ENCODE results near the gene CYTL1.
"Not testable (repeated sequence)": the region's sequence is repeated elsewhere in the genome, so short reads cannot be mapped to it uniquely, and the experiment has no call there.

Gene CYTL1

DNA sequence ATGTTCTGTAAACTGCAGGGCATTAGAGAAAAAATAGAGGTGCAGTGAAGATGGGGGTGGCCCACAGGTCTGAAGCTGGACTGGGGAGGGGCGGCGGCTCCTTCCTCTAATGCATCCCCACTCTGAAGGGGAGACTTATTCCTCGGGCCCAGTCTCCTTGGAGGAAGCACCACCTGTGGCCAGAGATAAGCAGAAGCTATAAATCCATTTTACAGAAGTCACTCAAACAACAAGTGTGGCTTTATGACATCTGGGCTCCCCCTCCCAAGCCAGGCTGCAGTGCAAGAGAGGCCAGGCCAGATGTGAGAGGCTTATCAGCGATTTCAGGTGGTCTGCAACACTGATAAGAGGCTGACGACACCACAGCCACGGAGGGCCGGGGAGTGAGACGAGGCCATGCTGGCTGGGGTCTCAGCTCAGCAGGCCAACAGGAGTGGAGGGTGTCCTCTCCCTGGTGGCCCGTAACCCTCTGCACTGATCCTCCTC lies 15.8 kb downstream of the CYTL1 start:
- no peak for DNase-seq (ENCODE audit: low read depth in 2 of 2, low spot score in 1 of 2)

DNA sequence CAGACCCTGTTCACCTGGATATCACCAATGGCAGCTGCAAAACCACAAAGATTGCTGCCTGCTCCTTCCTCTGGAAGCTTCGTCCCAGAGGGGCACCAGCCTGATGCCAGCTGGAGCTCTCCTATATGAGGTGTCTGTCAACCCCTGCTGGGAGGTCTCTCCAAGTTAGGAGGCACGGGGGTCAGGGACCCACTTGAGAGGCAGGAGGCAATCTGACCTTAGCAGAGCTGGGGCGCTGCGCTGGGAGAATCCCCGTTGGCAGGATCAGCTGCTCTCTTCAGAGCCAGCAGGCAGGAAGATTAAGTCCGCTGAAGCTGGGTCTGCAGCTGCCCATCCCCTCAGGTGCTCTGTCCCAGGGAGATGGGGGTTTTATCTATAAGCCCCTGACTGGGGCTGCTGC lies 17.6 kb downstream of the CYTL1 start:
- not testable (repeated sequence) for DNase-seq (ENCODE audit: low read depth in 2 of 2, low spot score in 1 of 2)

DNA sequence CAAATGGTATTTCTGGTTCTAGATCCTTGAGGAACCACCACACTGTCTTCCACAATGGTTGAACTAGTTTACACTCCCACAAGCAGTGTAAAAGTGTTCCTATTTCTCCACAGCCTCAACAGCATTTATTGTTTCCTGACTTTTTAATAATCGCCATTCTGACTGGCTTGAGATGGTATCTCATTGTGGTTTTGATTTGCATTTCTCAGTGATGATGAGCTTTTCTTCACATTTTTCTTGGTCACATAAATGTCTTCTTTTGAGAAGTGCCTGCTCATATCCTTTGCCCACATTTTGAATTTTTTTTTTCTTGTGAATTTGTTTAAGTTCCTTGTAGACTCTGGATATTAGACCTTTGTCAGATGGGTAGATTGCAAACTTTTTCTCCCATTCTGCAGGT lies 22.3 kb downstream of the CYTL1 start:
- DNase-seq (ENCODE audit: low read depth in 2 of 2, low spot score in 1 of 2): not testable (repeated sequence)

DNA sequence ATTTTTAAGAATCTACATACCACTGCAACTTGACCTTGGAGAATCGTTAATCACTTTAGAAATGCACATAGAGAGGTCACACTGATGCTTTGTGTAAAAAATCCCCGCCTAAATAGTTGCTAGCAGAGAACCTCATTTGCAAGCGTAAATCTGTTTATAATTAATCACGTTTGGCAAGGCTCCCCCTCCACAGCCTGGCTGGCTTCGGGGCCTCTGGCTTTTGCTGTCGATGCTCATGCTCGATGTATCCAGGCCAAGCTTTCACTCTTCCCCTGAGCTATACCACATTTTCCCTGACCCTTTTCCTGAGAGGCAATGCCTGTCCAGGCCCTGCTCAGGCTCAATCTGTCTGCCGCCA lies 23.4 kb downstream of the CYTL1 start:
- DNase-seq (ENCODE audit: low read depth in 2 of 2, low spot score in 1 of 2): no peak

DNA sequence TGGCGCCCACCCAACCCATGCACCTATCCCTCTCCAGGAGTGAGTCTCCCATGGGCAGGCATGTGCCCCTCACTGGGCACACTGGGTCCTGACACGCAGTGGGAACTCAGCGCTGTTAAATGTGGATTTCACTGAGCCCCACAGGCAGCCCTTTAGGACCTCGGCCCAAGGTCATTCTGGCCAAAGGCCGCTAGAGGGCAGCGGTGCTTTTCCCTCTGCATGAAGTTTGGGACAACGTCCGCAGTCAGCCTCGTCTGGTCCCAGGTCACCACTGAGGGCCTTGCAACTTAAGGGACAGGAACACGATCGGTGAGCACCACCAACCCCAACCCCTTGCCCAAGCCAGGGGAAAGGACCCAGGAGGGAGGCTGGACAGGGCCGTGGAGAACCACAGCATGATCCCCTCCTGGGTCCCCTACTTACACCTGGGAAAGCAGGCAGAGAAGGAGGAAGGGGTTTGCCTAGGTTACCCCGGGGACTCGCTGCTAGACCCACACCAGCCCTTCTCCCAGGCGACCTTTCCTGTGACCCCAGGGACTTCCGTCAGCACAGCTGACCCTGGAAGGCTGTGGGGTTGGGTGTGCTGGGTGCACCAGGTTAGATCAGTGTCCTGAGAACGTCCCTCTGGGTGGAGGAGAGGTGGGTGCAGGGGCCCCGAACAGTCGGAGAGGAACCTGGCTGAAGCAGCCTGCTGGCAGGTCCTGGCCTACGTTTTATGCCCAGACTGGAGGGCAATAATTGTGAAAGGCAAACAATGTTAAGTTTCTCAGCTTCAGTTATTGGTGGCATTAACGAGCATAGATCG lies 24.0 kb downstream of the CYTL1 start:
- DNase-seq (ENCODE audit: low read depth in 2 of 2, low spot score in 1 of 2): peak in 1 of 2 donors; percentile 10

DNA sequence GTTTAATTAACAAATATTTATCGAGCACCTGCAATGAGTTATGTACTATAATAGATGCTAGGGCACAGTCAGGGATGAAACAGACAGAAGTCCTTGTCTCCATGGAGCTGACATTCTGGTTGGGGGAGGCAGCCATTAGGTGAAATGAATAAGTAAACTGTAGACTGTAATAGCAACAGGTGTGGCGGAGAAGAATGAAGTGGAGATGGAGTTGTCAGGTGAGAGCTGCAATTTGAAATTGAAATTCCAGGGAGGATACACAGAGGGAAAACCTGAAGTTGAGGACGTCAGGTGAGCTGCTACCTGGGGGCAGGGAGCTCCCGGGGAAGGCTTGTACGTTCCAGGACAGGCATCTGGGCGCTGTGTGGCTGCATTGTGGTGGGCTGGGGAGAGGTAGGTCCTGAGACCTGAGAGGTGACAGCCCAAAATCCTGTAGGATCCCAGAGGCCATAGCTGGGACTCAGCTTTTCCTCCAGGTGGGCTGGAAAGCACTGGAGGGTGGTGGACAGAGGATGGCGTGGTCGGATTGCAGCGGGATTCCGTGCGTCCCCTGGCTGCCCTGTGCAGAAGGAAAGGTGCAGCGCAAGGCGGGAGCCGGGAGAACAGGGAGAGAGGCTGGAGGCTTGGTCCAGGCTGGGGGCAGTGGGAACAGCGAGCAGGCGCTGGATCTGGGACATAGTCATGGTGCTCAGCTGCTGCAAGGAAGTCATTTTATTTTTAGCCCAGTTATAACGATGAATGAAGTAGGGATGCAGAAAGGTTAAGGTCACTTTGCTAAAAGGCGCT lies 24.8 kb downstream of the CYTL1 start:
- no peak for DNase-seq (ENCODE audit: low read depth in 2 of 2, low spot score in 1 of 2)

DNA sequence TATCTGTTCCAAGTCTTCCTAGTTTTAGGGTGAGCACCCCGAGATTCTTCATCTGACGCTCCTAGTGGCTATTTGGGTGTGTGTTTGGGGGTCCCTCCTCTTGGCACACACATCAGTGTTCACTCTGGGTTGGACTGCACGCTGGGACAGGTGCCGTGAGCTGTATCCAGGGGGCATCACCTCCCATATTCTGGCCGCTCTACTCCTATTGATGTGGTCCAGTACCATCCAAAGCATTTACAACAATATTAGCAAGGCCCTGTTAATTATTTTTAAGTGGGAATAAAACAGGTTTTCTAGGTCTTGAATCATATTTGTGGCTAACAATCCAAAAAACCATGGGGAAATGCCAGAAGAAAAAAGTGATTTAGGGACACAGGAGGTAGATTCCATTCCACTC lies 26.4 kb downstream of the CYTL1 start:
- no peak for DNase-seq (ENCODE audit: low read depth in 2 of 2, low spot score in 1 of 2)

DNA sequence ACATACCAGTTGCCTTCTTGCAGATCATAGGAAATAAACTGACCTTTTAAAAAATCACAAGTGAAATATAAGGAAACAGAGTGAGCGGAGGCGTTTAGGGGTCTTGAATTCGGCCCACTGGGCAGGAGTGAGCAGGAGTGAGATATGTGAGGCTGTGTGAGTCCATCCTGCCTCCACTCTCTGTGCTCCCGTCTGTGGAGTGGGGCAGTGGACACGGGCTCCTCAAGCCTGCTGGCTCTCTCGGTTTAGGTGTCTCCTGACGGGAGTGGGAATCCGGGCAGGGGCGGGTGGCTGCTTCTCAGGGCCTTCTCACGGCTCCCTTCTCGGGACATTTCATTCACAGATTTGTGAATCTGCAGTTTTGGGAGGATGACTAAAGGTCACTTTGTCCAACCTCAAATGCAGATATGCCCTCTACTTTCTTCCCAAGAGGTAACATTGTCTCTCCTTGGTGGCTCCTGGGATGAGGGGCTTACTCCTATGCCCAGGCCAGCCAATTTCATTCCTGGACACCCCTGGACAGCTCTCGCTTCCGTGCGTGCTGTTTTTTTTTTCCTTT lies 27.6 kb downstream of the CYTL1 start:
- DNase-seq (ENCODE audit: low read depth in 2 of 2, low spot score in 1 of 2): no peak

DNA sequence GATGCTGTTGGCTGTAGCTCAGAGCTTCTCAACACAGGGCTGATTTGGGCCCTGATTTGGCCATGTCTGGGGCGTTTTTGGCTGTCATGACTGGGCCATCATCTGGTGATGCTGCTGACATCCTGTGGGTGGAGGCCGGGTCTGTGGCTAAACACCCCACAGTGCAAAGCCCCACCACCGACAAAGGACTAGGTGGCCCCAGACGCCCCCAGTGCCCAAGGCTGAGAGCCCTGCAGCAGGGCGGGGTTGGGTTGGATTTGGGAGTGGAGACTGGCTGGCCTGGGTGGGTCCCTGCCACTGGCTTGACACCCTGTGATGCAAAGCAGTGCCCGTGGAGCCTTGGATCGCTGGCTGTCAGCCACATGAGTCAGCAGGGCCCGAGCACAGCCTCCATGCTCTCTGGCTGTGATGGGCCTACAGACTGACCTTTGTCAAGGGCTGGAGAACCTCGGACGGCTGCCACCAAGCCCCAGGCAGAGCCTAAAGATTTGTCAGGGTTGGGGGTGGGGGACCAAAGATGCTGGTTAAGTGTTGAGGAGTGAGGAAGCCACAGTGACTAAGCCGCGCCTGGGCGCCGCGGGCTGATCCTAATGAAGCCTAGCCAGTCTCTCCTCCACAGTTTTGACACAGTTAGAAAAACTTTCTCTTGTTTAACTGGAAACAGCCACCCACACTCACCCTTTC lies 28.3 kb downstream of the CYTL1 start:
- no peak for DNase-seq (ENCODE audit: low read depth in 2 of 2, low spot score in 1 of 2)

DNA sequence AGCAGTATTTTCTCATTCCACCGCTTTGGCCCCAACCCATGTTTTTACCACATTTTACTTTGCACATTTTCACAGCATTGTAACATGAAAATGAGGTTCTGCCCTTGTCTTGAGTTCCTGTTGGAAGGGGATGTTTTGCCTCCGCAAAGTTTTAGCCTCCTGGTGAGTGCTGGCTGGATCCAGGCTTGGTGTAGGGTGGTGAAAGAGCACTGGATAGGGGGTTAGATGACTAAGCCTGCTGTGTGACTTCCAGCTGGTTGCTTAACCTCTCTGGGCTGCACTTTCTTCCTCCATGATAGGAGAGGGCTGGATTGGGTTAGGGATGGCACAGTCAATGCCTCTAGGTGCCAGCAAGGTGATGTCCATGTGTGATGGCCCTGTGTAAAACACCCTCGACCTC lies 28.9 kb downstream of the CYTL1 start:
- DNase-seq (ENCODE audit: low read depth in 2 of 2, low spot score in 1 of 2): no peak

DNA sequence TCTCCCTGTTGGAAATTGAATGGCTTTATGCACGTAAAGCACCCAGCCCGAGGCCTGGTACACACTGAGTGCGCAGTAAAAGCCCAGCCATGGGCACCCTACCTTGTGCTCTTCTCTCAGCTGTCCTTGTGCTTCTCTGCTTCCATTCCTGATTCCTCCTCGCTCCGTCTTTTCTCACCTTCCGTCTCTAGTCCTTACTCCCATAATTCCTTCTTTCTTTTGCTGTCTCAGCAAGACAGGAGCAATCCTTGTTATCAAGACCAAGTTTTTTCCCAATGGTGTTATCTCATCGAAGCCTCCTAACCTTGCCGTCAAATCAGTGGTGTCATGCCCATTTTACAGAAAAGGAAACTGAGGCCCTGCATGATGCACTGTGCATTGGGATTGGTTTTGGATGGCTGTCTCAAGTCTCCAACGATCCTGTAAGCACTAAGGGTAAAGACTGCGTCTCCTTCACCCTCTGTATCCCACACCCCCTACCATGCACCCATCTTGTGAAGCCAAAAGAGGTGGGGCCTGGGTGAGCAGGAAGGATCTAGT lies 30.1 kb downstream of the CYTL1 start:
- DNase-seq (ENCODE audit: low read depth in 2 of 2, low spot score in 1 of 2): no peak

DNA sequence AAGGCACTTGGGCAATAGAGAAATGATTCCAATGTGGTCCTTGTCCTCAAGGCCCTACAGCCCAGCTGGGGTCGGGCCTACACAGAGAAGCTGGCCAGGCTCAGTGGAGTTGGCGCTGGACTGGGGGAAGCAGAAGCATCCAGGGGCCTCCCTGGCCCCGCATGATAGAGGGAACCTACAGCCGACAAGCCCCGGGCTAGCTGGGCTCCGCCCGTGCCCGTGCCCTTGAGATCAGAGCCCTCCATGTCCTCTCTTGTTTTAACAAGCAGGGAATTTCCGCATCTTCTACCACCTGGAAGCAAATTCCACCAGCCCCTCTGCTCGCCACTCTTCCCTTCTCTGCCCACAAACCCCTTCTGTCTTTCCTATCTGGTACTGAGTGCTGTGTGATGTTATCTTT lies 31.6 kb downstream of the CYTL1 start:
- no peak for DNase-seq (ENCODE audit: low read depth in 2 of 2, low spot score in 1 of 2)

DNA sequence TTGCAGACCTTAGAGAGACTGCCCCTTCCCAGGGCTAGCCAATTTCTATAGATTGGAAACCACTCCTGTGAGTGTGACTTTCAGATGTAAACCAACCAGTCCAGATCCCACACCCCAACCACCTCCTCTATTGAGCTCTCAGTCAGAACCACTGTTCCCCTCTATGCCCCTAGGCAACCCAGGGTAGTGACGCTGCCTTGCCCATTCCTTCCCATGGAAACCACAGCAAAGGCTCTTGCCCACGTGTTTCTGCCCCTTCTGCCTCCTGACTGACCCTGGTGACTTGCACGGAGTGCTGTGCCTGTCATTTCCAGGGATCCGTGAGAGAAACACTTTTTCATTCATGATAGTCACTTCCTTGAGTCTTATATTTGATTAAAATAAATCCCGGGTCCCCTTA lies 32.4 kb downstream of the CYTL1 start:
- no peak for DNase-seq (ENCODE audit: low read depth in 2 of 2, low spot score in 1 of 2)

DNA sequence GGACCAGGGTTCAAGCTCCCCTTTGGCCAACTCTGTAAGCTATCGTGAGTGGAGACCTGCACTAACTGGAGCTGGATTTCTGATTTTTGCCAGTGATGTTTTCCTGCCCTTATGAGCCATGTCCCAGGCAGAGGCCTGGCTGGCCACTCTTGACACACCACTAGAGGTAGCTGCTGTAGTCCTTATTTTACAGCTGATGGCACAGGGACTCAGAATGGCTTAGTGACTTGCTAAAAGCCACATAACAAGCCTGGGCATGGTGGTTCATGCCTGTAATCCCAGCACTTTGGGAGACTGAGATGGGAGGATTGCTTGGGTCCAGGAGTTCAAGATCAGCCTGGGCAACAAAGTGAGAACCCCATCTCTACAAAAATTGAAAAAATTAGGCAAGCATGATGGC lies 33.4 kb downstream of the CYTL1 start:
- DNase-seq (ENCODE audit: low read depth in 2 of 2, low spot score in 1 of 2): no peak

DNA sequence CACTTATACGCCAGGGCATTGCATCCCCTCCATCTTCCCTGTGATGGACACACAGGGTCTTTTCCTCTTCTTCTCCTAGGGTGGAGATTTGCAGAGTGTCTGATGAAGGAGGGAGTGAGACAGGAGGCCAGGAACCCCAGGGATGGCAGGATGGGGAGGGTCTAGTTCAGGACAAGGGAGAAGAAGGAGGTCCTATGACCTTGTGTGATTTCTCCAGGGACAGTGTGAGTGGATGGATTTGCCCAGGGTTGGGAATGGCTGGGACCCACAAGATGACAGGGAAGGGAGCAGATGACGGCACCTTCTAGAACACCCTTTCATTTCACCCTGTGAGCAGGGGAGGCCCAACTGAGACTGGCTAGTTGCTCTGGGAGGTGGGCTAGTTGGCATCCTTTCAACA lies 34.2 kb downstream of the CYTL1 start:
- no peak for DNase-seq (ENCODE audit: low read depth in 2 of 2, low spot score in 1 of 2)

DNA sequence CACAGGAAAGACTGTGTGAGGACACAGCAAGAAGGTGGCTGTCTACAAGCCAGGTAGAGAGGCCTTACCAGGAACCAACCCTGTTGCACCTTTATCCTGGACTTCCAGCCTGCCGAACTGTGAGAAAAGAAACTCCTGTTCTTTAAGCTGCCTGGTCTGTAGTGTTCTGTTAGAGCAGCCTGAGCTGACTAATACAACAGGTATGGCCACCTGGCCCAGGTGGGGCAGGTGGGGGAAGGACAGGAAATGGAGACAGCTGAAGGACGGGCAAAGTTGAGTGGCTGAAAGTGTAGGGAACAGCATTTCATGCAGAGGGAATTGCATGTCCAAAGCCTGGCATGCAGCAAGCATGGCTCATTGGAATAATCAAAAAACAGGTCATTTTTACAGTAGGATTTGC lies 35.1 kb downstream of the CYTL1 start:
- no peak for DNase-seq (ENCODE audit: low read depth in 2 of 2, low spot score in 1 of 2)

DNA sequence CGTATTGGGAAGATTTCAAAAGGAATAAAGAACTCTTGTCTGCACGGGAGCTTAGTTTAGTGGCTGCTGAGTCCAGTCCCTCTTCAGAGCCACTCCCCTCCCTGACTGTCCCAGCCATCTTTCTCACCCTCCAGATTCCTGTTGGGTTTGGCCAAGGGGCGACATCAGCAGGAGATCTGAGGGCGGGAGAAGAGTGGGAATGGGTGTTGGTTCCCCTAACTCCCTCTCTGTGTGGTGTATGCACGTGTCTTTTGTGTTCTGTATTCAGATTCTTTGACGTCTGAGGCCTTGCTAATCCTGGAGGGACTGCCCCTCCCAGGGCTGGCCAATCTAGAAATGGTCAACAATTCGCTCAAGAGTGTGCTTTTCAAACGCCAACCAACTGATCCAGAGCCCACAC lies 37.4 kb downstream of the CYTL1 start:
- no peak for DNase-seq (ENCODE audit: low read depth in 2 of 2, low spot score in 1 of 2)

DNA sequence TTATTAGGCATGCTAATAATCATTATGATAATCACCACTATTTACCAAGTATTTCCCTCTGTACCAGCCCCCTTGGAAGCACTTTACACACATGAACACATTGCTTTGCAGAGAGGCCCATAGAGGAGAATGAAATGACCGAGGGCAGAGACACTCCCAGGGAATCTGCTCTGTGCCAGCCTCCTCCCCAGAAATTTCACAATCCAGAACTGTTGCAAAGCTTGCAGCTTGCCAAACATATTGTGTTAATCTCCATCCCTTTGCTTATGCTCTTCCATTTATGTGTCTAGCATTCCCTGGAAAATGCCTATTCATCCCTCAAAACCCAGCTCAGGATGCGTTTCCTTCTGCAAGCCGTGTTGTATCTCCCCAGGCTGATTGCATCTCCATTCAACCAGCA lies 37.8 kb downstream of the CYTL1 start:
- DNase-seq (ENCODE audit: low read depth in 2 of 2, low spot score in 1 of 2): no peak

DNA sequence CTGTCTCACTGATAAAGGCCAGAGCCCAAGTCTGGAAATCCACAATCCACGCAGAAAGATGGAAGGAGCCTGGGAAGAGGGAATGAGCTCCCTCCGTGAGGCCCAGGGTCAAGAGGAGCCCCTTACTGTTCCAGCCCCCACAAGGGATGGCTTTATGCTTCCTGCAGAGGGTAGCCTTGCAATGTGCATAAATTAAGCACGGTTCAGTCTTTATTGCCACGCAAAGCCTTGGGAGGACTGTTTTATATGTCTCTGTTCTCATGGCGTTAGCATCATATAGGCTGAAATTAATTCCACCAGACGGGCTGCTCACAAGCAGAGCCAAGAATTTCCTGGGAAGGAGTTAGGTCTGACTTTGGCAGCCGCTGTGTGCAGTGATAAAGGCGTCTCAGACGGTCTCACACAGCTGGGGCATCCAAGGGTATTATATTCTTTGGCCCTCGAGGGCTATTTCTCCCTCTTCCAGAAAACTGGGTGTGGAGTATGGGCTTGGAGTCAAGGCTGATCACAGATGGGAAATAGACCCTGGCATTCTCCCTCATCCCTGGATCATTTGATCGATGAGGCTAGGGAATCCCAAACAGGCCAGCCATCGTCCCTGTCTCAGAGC lies 38.5 kb downstream of the CYTL1 start:
- no peak for DNase-seq (ENCODE audit: low read depth in 2 of 2, low spot score in 1 of 2)

DNA sequence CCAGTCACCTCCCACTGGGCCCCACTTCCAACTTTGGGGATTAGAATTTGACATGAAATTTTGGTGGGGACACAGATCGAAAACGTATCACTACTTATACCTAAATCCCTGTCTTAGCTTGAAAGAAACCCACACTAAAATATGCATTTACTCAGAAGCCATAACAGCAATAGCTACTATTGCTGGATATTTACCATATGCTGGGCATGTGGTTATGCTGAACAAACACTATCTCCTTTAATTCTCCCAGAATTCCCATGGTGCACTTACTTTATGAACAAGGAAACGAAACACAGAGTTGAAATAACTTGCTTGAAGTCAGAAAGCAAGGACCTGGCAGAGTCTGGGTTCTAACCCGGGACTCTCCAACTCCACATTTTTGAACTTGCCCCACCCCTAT lies 39.3 kb downstream of the CYTL1 start:
- DNase-seq (ENCODE audit: low read depth in 2 of 2, low spot score in 1 of 2): no peak

DNA sequence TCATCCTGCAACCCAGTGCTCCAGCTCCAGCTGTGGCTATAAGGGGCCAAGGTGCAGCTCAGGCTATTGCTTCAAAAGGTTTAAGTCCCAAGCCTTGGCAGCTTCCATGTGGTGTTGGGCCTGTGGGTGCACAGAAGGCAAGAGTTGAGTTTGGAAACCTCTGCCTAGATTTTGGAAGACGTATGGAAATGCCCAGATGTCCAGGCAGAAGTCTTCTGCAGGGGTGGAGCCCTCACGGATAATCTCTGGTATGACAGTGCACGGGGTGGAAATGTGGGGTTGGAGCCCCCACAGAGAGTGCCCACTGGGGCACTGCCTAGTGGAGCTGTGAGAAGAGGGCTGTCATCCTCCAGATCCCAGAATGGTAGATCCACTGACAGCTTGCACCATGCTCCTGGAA lies 44.5 kb downstream of the CYTL1 start:
- no peak for DNase-seq (ENCODE audit: low read depth in 2 of 2, low spot score in 1 of 2)

Data from stimulated activated CD8-positive, alpha-beta memory T cell treated with anti-CD3 and anti-CD28 coated beads, Interleukin-4, amount 100 ng/mL, for 1 hour (primary cell).